PC-9 (cell line): ENCODE data around the gene HMGXB4. TPM values are rescaled to one million over a fixed set of nuclear protein-coding genes. Genes with fewer than 3 reads are reported as not detected.
A peak's percentile ranks its signal among the peaks of the same experiment; 100 is the strongest.

Experiments used
- BruUV-seq: library from RNA; stranded (reverse); fragments of 400-500 nt; replicated peaks from 2 replicates; lab custom pipeline; 2021; lab: Mats Ljungman, UMichigan
- CTCF ChIA-PET: fragments of 300-600 bp; sonication (Branson Sonifier 250); formaldehyde crosslinking; loops from one replicate; lab custom pipeline; 2022; ENCODE audit warnings: antibody characterized with exemption; lab: Charles Lee
- POLR2A ChIA-PET: fragments of 300-600 bp; sonication (Branson Sonifier 250); formaldehyde crosslinking; loops from one replicate; lab custom pipeline; 2022; ENCODE audit warnings: antibody characterized with exemption; ENCODE audit not compliant: unreplicated experiment; lab: Charles Lee
- DNase-seq, 2 experiments: peaks; one replicate each; pipeline versions ENCODE4 v3.0.0 to v3.0.0-alpha.2; 2015 to 2022; ENCODE audit warnings: mixed read lengths in 1 of 2
- H2AFZ ChIP-seq: fragments of 200-600 bp; sonication (generic); 2 replicates; pipeline ENCODE4 v1.8.1; 2017; ENCODE audit warnings: antibody characterized with exemption
- H3F3A ChIP-seq: fragments of 200-600 bp; sonication (generic); 2 replicates; pipeline ENCODE4 v1.8.1; 2017; ENCODE audit warnings: antibody characterized with exemption, mild to moderate bottlenecking, low read depth; ENCODE audit not compliant: insufficient read depth
- H3K27ac ChIP-seq: fragments of 200-600 bp; sonication (generic); 2 replicates; pipeline ENCODE4 v1.6.1; 2016; ENCODE audit warnings: mixed run types
- H3K27me3 ChIP-seq: fragments of 200-600 bp; sonication (generic); 2 replicates; pipeline ENCODE4 v1.6.1; 2016; ENCODE audit warnings: low read depth, mixed run types; ENCODE audit not compliant: insufficient read depth
- H3K36me3 ChIP-seq: fragments of 200-600 bp; sonication (generic); 2 replicates; pipeline ENCODE4 v1.6.1; 2016; ENCODE audit warnings: low read depth, mixed run types
- H3K4me1 ChIP-seq: fragments of 200-600 bp; sonication (generic); replicated peaks from 2 replicates; pipeline ENCODE4 v1.6.1; 2016; ENCODE audit warnings: mixed run types; ENCODE audit not compliant: insufficient read depth
- H3K4me2 ChIP-seq: fragments of 200-600 bp; sonication (generic); 2 replicates; pipeline ENCODE4 v1.6.1; 2017; ENCODE audit warnings: mixed run types
- H3K4me3 ChIP-seq: fragments of 200-600 bp; sonication (generic); 2 replicates; pipeline ENCODE4 v1.6.1; 2016; ENCODE audit warnings: mixed run types
- H3K79me2 ChIP-seq: fragments of 200-600 bp; sonication (generic); 2 replicates; pipeline ENCODE4 v1.6.1; 2017; ENCODE audit warnings: low read depth, mixed run types
- H3K9me2 ChIP-seq: fragments of 200-600 bp; sonication (generic); 2 replicates; pipeline ENCODE4 v1.8.1; 2017; ENCODE audit warnings: mild to moderate bottlenecking; ENCODE audit not compliant: insufficient read depth
- H3K9me3 ChIP-seq: fragments of 200-600 bp; sonication (generic); 2 replicates; pipeline ENCODE4 v1.8.1; 2016; ENCODE audit warnings: low read depth; ENCODE audit not compliant: insufficient read depth
- H4K20me1 ChIP-seq: fragments of 200-600 bp; sonication (generic); 2 replicates; pipeline ENCODE4 v1.8.1; 2017; ENCODE audit not compliant: insufficient read depth
- EZH2 ChIP-seq: fragments of 200-600 bp; sonication (generic); IDR thresholded peaks from 2 replicates; pipeline ENCODE4 v1.8.0; 2017; ENCODE audit warnings: antibody characterized with exemption, low read depth
- intact Hi-C: fragments of 100-400 bp; cut with micrococcal nuclease; formaldehyde crosslinking; loops from one replicate; pipeline ENCODE4 v1.10.0; 2022; ENCODE audit not compliant: unreplicated experiment
- total RNA-seq: library from RNA; stranded (reverse); gene quantifications from 2 replicates; pipeline ENCODE4 v1.2.3, GENCODE V29; 2021
- TF ChIP-seq, protein P1 (sequence below): fragments of 200-600 bp; sonication (generic); conservative IDR thresholded peaks from 2 replicates; pipeline ENCODE4 v1.6.1; 2017; ENCODE audit warnings: mixed run types, antibody characterized with exemption, mild to moderate bottlenecking, moderate library complexity

The HMGXB4 gene
- total RNA-seq, 1 experiment from 2014 or later, result 29.2 TPM

DNA sequence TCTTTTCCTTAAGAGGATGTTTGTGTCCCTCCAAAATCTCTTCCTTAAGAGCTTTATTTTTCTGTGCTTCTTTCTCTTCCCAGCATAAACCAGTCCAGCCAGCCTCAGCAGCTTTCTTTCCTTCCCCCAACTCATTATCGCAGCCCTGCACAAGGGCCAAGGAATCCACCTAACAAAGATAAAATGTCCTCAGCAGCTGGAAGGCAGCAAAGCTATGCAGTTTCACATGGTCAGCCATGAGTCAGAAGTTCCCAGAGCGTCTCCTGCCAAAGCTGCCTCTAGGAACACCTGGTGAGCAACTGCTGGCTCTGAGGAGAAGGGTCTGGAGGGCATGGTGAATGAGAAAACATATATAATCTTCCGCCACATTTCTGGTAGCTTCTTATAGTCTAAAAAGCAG is 45.3 kb upstream of the HMGXB4 start:
- Histone ChIP-seq H3K9me2 (no peaks in the 10 kb centered on the region), H3K27me3 (peaks cover 50% of the 10 kb centered on the region), H3K4me3 (no peak overlapping the region), H4K20me1 (no peaks in the 10 kb centered on the region), H3K4me2 (no peak overlapping the region), H3F3A (no peaks in the 10 kb centered on the region), H2AFZ (no peak overlapping the region), H3K79me2 (no peaks in the 10 kb centered on the region), H3K4me1 (no peaks in the 10 kb centered on the region), H3K9me3 (no peaks in the 10 kb centered on the region), H3K27ac (no peak overlapping the region), H3K36me3 (no peaks in the 10 kb centered on the region)
- ChIA-PET CTCF (interaction anchor here (0.5 kb wide), 1 partner anchor 56 kb away, joined by 4 read pairs; no protein-coding TSS in a partner anchor), POLR2A (interaction anchor here (0.7 kb wide), 1 partner anchor 123 kb away, joined by 5 read pairs; no protein-coding TSS in a partner anchor)
- intact Hi-C loops, result no loop called here
- no TSS peak for BruUV-seq
- no peak for TF ChIP-seq EZH2
- TF ChIP-seq, protein P1, sequence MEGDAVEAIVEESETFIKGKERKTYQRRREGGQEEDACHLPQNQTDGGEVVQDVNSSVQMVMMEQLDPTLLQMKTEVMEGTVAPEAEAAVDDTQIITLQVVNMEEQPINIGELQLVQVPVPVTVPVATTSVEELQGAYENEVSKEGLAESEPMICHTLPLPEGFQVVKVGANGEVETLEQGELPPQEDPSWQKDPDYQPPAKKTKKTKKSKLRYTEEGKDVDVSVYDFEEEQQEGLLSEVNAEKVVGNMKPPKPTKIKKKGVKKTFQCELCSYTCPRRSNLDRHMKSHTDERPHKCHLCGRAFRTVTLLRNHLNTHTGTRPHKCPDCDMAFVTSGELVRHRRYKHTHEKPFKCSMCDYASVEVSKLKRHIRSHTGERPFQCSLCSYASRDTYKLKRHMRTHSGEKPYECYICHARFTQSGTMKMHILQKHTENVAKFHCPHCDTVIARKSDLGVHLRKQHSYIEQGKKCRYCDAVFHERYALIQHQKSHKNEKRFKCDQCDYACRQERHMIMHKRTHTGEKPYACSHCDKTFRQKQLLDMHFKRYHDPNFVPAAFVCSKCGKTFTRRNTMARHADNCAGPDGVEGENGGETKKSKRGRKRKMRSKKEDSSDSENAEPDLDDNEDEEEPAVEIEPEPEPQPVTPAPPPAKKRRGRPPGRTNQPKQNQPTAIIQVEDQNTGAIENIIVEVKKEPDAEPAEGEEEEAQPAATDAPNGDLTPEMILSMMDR, result no peak
- peak in 1 of 2 experiments; percentile 21 for DNase-seq

DNA sequence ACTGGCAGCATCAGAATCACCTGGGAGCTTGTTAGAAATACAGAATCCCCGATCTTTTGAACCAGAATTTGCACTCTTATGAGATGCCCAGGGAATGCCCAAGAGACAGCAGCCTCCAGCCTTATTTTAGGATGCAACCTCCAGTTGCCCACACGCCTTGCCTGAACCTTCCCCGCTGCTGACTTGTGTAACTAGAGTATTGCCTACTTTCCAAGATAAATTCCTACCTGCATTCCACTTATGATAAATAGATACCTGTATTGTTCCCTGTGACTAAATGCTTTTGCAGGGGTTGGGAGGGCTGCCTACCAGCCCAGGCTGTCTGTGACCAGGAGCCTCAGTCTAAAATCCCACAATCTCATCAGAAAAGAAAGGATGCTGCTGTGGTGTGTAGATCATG is 44.3 kb upstream of the HMGXB4 start:
- Histone ChIP-seq H3K4me1 (no peaks in the 10 kb centered on the region), H3K27ac (no peak overlapping the region), H4K20me1 (no peaks in the 10 kb centered on the region), H3K27me3 (peaks cover 41% of the 10 kb centered on the region), H3K4me3 (no peak overlapping the region), H3K4me2 (no peak overlapping the region), H3K9me2 (no peaks in the 10 kb centered on the region), H2AFZ (no peak overlapping the region), H3K79me2 (no peaks in the 10 kb centered on the region), H3K36me3 (no peaks in the 10 kb centered on the region), H3K9me3 (no peaks in the 10 kb centered on the region; the same call in 1 of the 2 replicates), H3F3A (no peaks in the 10 kb centered on the region)
- TF ChIP-seq, protein P1, result no peak
- no peak for TF ChIP-seq EZH2
- ChIA-PET CTCF (no interaction called here), POLR2A (no interaction called here)
- DNase-seq, result no peak
- BruUV-seq, result no TSS peak
- intact Hi-C loops, result no loop called here

DNA sequence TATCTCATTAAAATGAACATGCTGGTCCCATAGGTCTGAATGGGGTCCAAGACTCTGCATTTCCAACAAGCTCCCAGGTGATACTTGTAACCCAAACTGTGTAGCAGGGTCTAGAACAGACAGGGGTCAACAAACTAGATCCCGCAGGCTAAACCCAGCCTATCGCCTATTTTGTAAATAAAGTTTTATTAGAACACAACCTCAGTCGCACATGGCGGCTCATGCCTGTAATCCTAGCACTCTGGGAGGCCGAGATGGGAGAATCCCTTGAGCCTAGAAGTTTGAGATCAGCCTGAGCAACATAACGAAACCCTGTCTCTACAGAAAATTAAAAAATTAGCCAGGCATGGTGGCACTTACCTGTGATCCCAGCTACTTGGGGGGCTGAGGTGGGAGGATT is 42.3 kb upstream of the HMGXB4 start:
- Histone ChIP-seq H2AFZ (no peak overlapping the region), H3K27ac (no peak overlapping the region), H3K9me3 (no peaks in the 10 kb centered on the region; the same call in 1 of the 2 replicates), H3K27me3 (peaks cover 24% of the 10 kb centered on the region), H3K4me3 (no peak overlapping the region), H3K4me2 (no peak overlapping the region), H3K79me2 (no peaks in the 10 kb centered on the region), H3F3A (no peaks in the 10 kb centered on the region), H3K36me3 (no peaks in the 10 kb centered on the region), H4K20me1 (no peaks in the 10 kb centered on the region), H3K4me1 (no peaks in the 10 kb centered on the region), H3K9me2 (no peaks in the 10 kb centered on the region)
- no peak for DNase-seq
- POLR2A ChIA-PET, result no interaction called here
- intact Hi-C loops, result no loop called here
- BruUV-seq, result no TSS peak
- CTCF ChIA-PET, result no interaction called here
- no peak for TF ChIP-seq EZH2
- TF ChIP-seq, protein P1, result no peak
